ENCODE results near the gene ALOXE3. TPM values are rescaled to one million over a fixed set of nuclear protein-coding genes. Genes with fewer than 3 reads are reported as not detected.

Gene ALOXE3
- total and polyA plus RNA-seq, 4 experiments from 2014 or later, result 0.20 to 0.33 (median 0.32) TPM; not detected in 1

DNA sequence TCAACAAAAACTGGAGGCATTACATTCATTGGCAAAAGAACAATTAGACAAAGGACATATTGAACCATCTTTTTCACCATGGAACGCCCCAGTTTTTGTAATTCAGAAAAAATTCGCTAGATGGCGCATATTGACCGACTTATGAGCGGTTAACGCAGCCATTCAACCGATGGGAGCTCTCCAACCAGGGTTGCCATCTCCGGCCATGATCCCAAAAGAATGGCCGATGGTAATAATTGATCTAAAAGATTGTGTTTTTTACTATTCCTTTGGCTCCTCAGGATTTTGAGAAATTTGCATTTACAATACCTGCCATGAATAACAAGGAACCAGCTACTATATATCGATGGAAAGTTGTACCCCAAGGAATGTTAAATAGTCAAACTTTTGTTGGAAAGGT is 58.0 kb downstream of the ALOXE3 start:
- Mint-ChIP-seq H3K9me3 (peaks cover 0 to 5% (median 0%) of the 10 kb centered on the region in 8 donors), H3K36me3 (no peaks in the 10 kb centered on the region), H3K4me3 (no peak overlapping the region), H3K27ac (peak overlapping the region in 2 of 7 donors; percentile 29 to 61), H3K4me1 (peaks cover 1 to 16% (median 3%) of the 10 kb centered on the region in 4 donors), H3K27me3 (peaks cover 42 to 45% of the 10 kb centered on the region in 2 donors)
- Histone ChIP-seq H3K4me1 (ENCODE audit: insufficient read depth, low read length) (peaks cover 7% of the 10 kb centered on the region), H3K27ac (ENCODE audit: low read depth, low read length) (no peak overlapping the region), H3K36me3 (ENCODE audit: insufficient read depth, low read length) (no peaks in the 10 kb centered on the region), H3K27me3 (ENCODE audit: insufficient read depth, low read length) (peaks cover 42% of the 10 kb centered on the region), H3K4me3 (ENCODE audit: low read length in 2 of 2) (no peak overlapping the region), H3K9me3 (ENCODE audit: control insufficient read depth in 1 of 2, low read length in 2 of 2) (no peaks in the 10 kb centered on the region)
- ChIA-PET CTCF (ENCODE audit: partially characterized antibody) (interaction anchor here (0.7 to 7.9 kb wide), 39 partner anchors 8 to 938 kb away, joined by 3 to 147 read pairs (median 4); partner anchors contain the start of genes ALOX12B, ALOXE3, CNTROB and RANGRF), POLR2A (ENCODE audit: partially characterized antibody) (interaction anchor here (0.8 to 2.1 kb wide), 5 partner anchors 11 to 235 kb away, joined by 3 to 6 read pairs (median 4); partner anchors contain the start of genes KDM6B and SLC25A35)
- intact Hi-C loops (cut with micrococcal nuclease), result loop anchor here (1.0 to 5.0 kb wide), 5 partner anchors 19 to 687 kb away; partner anchors contain the start of gene ALOXE3
- peak; percentile 54 to 78 (median 69) for DNase-seq

DNA sequence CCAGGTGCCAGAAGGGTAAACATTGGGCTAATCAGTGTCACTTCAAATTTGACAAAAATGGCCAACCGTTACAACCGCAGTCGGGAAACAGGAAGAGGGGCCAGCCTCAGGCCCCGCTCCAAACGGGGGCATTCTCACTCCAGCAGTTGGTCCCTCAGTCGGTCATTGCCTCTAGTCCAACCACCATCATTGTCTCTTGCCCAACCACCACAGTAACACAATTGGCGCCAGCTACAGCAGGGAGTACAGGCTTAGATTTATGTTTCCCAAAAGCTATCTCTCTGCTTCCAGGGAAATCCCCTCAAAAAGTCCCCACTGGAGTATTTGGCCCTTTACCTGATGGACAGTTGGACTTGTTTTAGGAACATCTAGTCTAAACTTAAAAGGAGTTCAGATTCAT is 59.2 kb downstream of the ALOXE3 start:
- peaks cover 1 to 16% (median 3%) of the 10 kb centered on the region in 4 donors for H3K4me1 Mint-ChIP-seq
- peaks cover 0 to 3% (median 0%) of the 10 kb centered on the region in 8 donors for H3K9me3 Mint-ChIP-seq
- Histone ChIP-seq H3K9me3 (ENCODE audit: control insufficient read depth in 1 of 2, low read length in 2 of 2) (no peaks in the 10 kb centered on the region), H3K4me3 (ENCODE audit: low read length in 2 of 2) (no peak overlapping the region), H3K27ac (ENCODE audit: low read depth, low read length) (no peak overlapping the region), H3K27me3 (ENCODE audit: insufficient read depth, low read length) (peaks cover 37% of the 10 kb centered on the region), H3K4me1 (ENCODE audit: insufficient read depth, low read length) (peaks cover 7% of the 10 kb centered on the region), H3K36me3 (ENCODE audit: insufficient read depth, low read length) (no peaks in the 10 kb centered on the region)
- no peak for DNase-seq
- H3K27ac Mint-ChIP-seq, result no peak overlapping the region
- H3K36me3 Mint-ChIP-seq, result no peaks in the 10 kb centered on the region
- intact Hi-C loops (cut with micrococcal nuclease), result loop anchor here (5.0 kb wide), 1 partner anchor 42 kb away; no protein-coding TSS in a partner anchor
- POLR2A ChIA-PET (ENCODE audit: partially characterized antibody), result interaction anchor here (1.8 to 2.1 kb wide), 2 partner anchors 12 to 60 kb away, joined by 5 to 6 read pairs; no protein-coding TSS in a partner anchor
- no peak overlapping the region for H3K4me3 Mint-ChIP-seq
- H3K27me3 Mint-ChIP-seq, result peaks cover 41 to 42% of the 10 kb centered on the region in 2 donors
- CTCF ChIA-PET (ENCODE audit: partially characterized antibody), result interaction anchor here (0.7 to 7.9 kb wide), 12 partner anchors 14 to 726 kb away, joined by 3 to 147 read pairs (median 10); partner anchors contain the start of genes ALOX12B, ALOXE3, KRABD2 and TP53

DNA sequence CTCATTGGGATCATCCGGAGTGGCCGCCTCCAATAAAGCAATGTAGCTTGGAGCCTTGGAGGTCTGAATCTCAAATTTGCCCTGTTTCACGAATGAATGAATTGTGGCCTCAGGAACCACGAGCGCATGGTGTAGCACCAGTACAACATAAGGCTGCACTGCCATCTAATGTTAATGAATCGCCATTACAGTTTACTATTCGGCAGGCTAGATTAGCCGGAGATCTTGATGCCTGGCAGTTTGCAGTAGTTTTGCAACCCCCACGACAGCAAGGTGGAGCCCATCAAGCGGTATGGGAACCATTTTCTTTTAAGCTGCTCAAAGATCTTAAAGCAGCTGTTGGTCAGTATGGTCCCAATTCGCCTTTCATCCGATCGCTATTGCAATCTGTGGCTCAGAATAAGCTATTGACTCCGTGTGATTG is 60.6 kb downstream of the ALOXE3 start:
- ChIA-PET CTCF (ENCODE audit: partially characterized antibody) (interaction anchor here (0.5 to 7.9 kb wide), 19 partner anchors 10 to 750 kb away, joined by 3 to 147 read pairs (median 4); partner anchors contain the start of genes ALOXE3 and TP53), POLR2A (ENCODE audit: partially characterized antibody) (interaction anchor here (0.5 to 2.2 kb wide), 6 partner anchors 68 to 238 kb away, joined by 3 to 6 read pairs (median 4); partner anchors contain the start of gene SLC25A35)
- no peak overlapping the region for H3K4me3 ChIP-seq (ENCODE audit: low read length in 2 of 2)
- Mint-ChIP-seq H3K36me3 (no peaks in the 10 kb centered on the region), H3K4me1 (peaks cover 1 to 16% (median 3%) of the 10 kb centered on the region in 4 donors), H3K4me3 (no peak overlapping the region), H3K27ac (no peak overlapping the region), H3K27me3 (peaks cover 31 to 32% of the 10 kb centered on the region in 2 donors), H3K9me3 (peaks cover 0 to 3% (median 0%) of the 10 kb centered on the region in 8 donors)
- no peaks in the 10 kb centered on the region for H3K36me3 ChIP-seq (ENCODE audit: insufficient read depth, low read length)
- DNase-seq, result peak; percentile 63 to 74 (median 69)
- peaks cover 27% of the 10 kb centered on the region for H3K27me3 ChIP-seq (ENCODE audit: insufficient read depth, low read length)
- peaks cover 7% of the 10 kb centered on the region for H3K4me1 ChIP-seq (ENCODE audit: insufficient read depth, low read length)
- intact Hi-C loops (cut with micrococcal nuclease), result loop anchor here (1.0 to 5.0 kb wide), 6 partner anchors 16 to 235 kb away; no protein-coding TSS in a partner anchor
- H3K27ac ChIP-seq (ENCODE audit: low read depth, low read length), result no peak overlapping the region
- no peaks in the 10 kb centered on the region for H3K9me3 ChIP-seq (ENCODE audit: control insufficient read depth in 1 of 2, low read length in 2 of 2)

DNA sequence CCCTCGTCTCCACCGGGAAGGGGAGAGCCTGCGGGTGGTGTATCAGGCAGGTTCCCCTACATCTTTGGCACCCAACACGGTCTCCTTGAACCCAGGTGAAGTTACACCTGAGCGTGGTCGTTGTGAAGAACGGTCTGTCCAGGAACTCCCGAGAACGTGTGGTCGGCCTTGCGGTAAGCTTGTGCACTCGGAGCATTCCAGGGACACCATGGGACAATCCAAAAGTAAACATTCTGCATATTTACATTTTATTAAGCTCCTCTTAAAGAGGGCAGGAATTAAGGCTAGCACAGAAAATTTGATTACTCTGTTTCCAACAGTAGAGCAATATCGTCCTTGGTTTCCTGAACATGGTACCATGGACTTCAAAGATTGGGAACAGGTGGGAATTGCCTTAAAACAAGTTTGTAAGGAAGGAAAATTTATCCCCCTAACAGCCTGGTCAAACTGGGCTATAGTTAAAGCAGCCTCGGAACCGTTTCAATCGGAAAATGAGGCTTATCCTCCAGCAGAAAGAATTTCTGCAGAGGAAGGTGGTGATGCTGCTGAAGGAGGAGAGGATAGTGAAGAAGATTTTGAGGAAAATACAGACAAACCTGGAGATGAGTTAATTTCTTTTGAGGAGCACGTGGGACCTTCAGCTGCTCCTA is 61.2 kb downstream of the ALOXE3 start:
- H3K4me3 ChIP-seq (ENCODE audit: low read length in 2 of 2), result no peak overlapping the region
- CTCF ChIA-PET (ENCODE audit: partially characterized antibody), result interaction anchor here (0.5 to 7.9 kb wide), 19 partner anchors 10 to 751 kb away, joined by 3 to 147 read pairs (median 4); partner anchors contain the start of genes ALOXE3 and TP53
- peaks cover 7% of the 10 kb centered on the region for H3K4me1 ChIP-seq (ENCODE audit: insufficient read depth, low read length)
- Mint-ChIP-seq H3K9me3 (peaks cover 0 to 3% (median 0%) of the 10 kb centered on the region in 8 donors), H3K4me1 (peaks cover 1 to 16% (median 3%) of the 10 kb centered on the region in 4 donors), H3K27ac (peak overlapping the region in 1 of 7 donors; percentile 26), H3K36me3 (no peaks in the 10 kb centered on the region), H3K27me3 (peaks cover 28 to 29% of the 10 kb centered on the region in 2 donors), H3K4me3 (no peak overlapping the region)
- peaks cover 23% of the 10 kb centered on the region for H3K27me3 ChIP-seq (ENCODE audit: insufficient read depth, low read length)
- intact Hi-C loops (cut with micrococcal nuclease), result loop anchor here (1.0 to 5.0 kb wide), 6 partner anchors 16 to 235 kb away; no protein-coding TSS in a partner anchor
- H3K27ac ChIP-seq (ENCODE audit: low read depth, low read length), result no peak overlapping the region
- POLR2A ChIA-PET (ENCODE audit: partially characterized antibody), result interaction anchor here (0.7 to 2.2 kb wide), 5 partner anchors 67 to 239 kb away, joined by 3 to 6 read pairs (median 3); partner anchors contain the start of gene SLC25A35
- H3K36me3 ChIP-seq (ENCODE audit: insufficient read depth, low read length), result no peaks in the 10 kb centered on the region
- no peaks in the 10 kb centered on the region for H3K9me3 ChIP-seq (ENCODE audit: control insufficient read depth in 1 of 2, low read length in 2 of 2)
- no peak for DNase-seq

DNA sequence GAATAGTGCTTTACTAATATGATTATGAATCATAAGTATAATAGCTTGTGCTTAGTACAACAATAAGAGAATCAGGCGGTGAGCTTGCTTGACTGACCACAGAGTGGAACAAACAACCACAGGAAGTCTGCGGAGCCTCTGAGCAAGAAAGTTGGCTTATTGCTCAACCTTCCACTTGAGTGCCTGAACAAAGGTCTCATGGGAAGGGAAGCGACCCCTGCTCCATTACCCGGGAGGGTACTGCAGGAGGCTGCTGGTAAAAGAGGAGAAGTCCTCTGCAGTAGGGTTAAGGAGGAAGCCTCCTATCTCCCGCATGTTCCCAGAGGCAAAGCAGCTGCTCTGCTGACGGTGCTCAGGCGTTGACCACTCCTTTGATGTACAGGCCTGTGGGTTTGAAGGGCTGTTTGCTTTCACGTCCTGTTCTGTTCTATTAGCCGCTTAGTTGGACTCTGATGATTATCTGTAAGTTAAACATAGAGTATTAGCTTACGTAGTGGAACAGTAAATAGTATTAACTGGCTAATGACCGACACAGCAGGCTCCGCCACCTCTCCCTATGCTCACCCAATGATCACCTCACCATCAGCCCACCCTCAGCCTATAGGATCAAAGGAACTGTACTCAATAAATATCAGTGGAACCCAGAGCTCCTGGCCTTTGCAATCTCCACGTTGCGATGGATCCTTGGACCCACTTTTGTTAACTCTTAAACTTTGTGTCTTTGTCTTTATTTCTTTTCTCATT is 61.9 kb downstream of the ALOXE3 start:
- intact Hi-C loops (cut with micrococcal nuclease), result loop anchor here (5.0 kb wide), 1 partner anchor 39 kb away; no protein-coding TSS in a partner anchor
- H3K27me3 Mint-ChIP-seq, result peaks cover 22 to 25% of the 10 kb centered on the region in 2 donors
- H3K27ac ChIP-seq (ENCODE audit: low read depth, low read length), result no peak overlapping the region

DNA sequence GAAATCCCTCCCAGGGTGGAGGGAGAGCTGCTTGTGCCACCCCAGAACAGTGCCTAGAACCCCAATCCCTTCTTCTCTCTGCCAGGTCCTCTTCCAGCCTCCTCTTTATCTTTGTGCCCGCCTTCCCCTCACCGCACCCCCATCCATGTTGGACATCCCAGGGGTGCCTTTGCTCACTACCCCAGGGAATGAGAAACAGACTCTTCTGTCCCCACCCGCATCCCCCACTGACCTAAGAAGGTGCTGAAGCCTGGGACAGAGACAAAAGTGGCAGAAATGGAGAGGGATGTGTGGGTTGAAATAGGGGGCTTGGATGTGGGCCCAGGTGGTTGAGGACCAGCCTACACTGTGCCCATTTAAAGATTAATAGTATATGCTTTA is 62.5 kb downstream of the ALOXE3 start:
- H3K27me3 ChIP-seq (ENCODE audit: insufficient read depth, low read length), result peaks cover 21% of the 10 kb centered on the region
- no peak for DNase-seq
- intact Hi-C loops (cut with micrococcal nuclease), result loop anchor here (5.0 kb wide), 1 partner anchor 39 kb away; no protein-coding TSS in a partner anchor
- Mint-ChIP-seq H3K4me1 (peaks cover 1 to 16% (median 3%) of the 10 kb centered on the region in 4 donors), H3K36me3 (no peaks in the 10 kb centered on the region), H3K27ac (peak overlapping the region in 1 of 7 donors; percentile 17), H3K9me3 (peaks cover 0 to 3% (median 0%) of the 10 kb centered on the region in 8 donors), H3K4me3 (no peak overlapping the region), H3K27me3 (peaks cover 17 to 20% of the 10 kb centered on the region in 2 donors)
- H3K4me1 ChIP-seq (ENCODE audit: insufficient read depth, low read length), result peaks cover 7% of the 10 kb centered on the region
- ChIA-PET CTCF (ENCODE audit: partially characterized antibody) (interaction anchor here (1.0 to 7.9 kb wide), 7 partner anchors 9 to 312 kb away, joined by 3 to 147 read pairs (median 11); no protein-coding TSS in a partner anchor), POLR2A (ENCODE audit: partially characterized antibody) (interaction anchor here (2.2 kb wide), 1 partner anchor 66 kb away, joined by 6 read pairs; no protein-coding TSS in a partner anchor)
- no peaks in the 10 kb centered on the region for H3K9me3 ChIP-seq (ENCODE audit: control insufficient read depth in 1 of 2, low read length in 2 of 2)
- no peak overlapping the region for H3K4me3 ChIP-seq (ENCODE audit: low read length in 2 of 2)
- H3K36me3 ChIP-seq (ENCODE audit: insufficient read depth, low read length), result no peaks in the 10 kb centered on the region
- no peak overlapping the region for H3K27ac ChIP-seq (ENCODE audit: low read depth, low read length)

More for the DNA sequence above, 61.9 kb downstream of the ALOXE3 start:
- Histone ChIP-seq H3K4me3 (ENCODE audit: low read length in 2 of 2) (no peak overlapping the region), H3K4me1 (ENCODE audit: insufficient read depth, low read length) (peaks cover 7% of the 10 kb centered on the region), H3K36me3 (ENCODE audit: insufficient read depth, low read length) (no peaks in the 10 kb centered on the region), H3K27me3 (ENCODE audit: insufficient read depth, low read length) (peaks cover 22% of the 10 kb centered on the region), H3K9me3 (ENCODE audit: control insufficient read depth in 1 of 2, low read length in 2 of 2) (no peaks in the 10 kb centered on the region)
- peak overlapping the region in 2 of 7 donors; percentile 17 to 26 for H3K27ac Mint-ChIP-seq
- DNase-seq, result no peak
- CTCF ChIA-PET (ENCODE audit: partially characterized antibody), result interaction anchor here (0.5 to 7.9 kb wide), 14 partner anchors 10 to 1146 kb away, joined by 3 to 147 read pairs (median 6); no protein-coding TSS in a partner anchor
- peaks cover 0 to 3% (median 0%) of the 10 kb centered on the region in 8 donors for H3K9me3 Mint-ChIP-seq
- H3K36me3 Mint-ChIP-seq, result no peaks in the 10 kb centered on the region
- POLR2A ChIA-PET (ENCODE audit: partially characterized antibody), result interaction anchor here (0.7 to 2.2 kb wide), 4 partner anchors 66 to 239 kb away, joined by 3 to 6 read pairs (median 3); partner anchors contain the start of gene SLC25A35
- H3K4me1 Mint-ChIP-seq, result peaks cover 1 to 16% (median 3%) of the 10 kb centered on the region in 4 donors
- no peak overlapping the region for H3K4me3 Mint-ChIP-seq

All from CD4-positive, alpha-beta memory T cell (primary cell).